Gastroesophageal sphincter (tissue), 3 donors: ENCODE data around the gene MSH3.

Experiments used
- CTCF ChIP-seq, 4 experiments: fragments of 200-600 bp in 2 of 4; fragments of 450-650 bp in 2 of 4; sonication (generic) in 1 of 4; IDR thresholded peaks; one replicate each; pipeline ENCODE4 v1.5.1; 2017 to 2019; ENCODE audit warnings: antibody characterized with exemption in 4 of 4, mild to moderate bottlenecking in 2 of 4, moderate library complexity in 2 of 4
- EP300 ChIP-seq: sonication (generic); formaldehyde crosslinking; IDR thresholded peaks from one replicate; pipeline ENCODE4 v1.6.1; 2017; ENCODE audit warnings: antibody characterized with exemption, mild to moderate bottlenecking
- POLR2A ChIP-seq, 2 donors: fragments of 450-650 bp; IDR thresholded peaks; one replicate each; pipeline ENCODE4 v1.6.1; 2017; ENCODE audit warnings: antibody characterized with exemption in 2 of 2, mild to moderate bottlenecking in 2 of 2, moderate library complexity in 1 of 2

- TF ChIP-seq CTCF (IDR thresholded peaks at IDR 0.05), result no peak
- no peak for TF ChIP-seq POLR2A (IDR thresholded peaks at IDR 0.05)
- no peak for TF ChIP-seq EP300
These were observed 265.3 kb downstream of the MSH3 start for GRCh38 chr5:80919678-80920196.
